DND-41 (cell line): ENCODE data around the gene ACTRT1.

ENCODE experiments used
- ATAC-seq: fragments of 200-7000 bp; cut with Tn5 transposase; 3 replicates; pipeline ENCODE4 v1.9.1; 2021; ENCODE audit warnings: low read depth; ENCODE audit not compliant: insufficient read depth
- DNase-seq: peaks from one replicate; pipeline ENCODE4 v3.0.0-alpha.2; 2020
- H2AFZ ChIP-seq: 2 replicates; pipeline ENCODE4 v1.6.0; 2012; ENCODE audit warnings: low read depth, low read length
- H3K27ac ChIP-seq: 2 replicates; pipeline ENCODE4 v1.5.1; 2012; ENCODE audit warnings: low read length, inconsistent platforms
- H3K27me3 ChIP-seq: fragments of 200-600 bp; sonication (generic); 2 replicates; pipeline ENCODE4 v1.6.0; 2012; ENCODE audit warnings: low read length, mild to moderate bottlenecking, inconsistent platforms; ENCODE audit not compliant: insufficient read depth, poor library complexity
- H3K36me3 ChIP-seq: 2 replicates; pipeline ENCODE4 v1.5.1; 2012; ENCODE audit warnings: low read length, inconsistent platforms; ENCODE audit not compliant: insufficient read depth
- H3K4me1 ChIP-seq: 2 replicates; pipeline ENCODE4 v1.5.1; 2012; ENCODE audit warnings: mild to moderate bottlenecking, low read length; ENCODE audit not compliant: insufficient read depth
- H3K4me2 ChIP-seq: 2 replicates; pipeline ENCODE4 v1.6.0; 2012; ENCODE audit warnings: mild to moderate bottlenecking, moderate library complexity, low read length, inconsistent platforms; ENCODE audit not compliant: insufficient read depth
- H3K4me3 ChIP-seq, 2 experiments: fragments of 200-600 bp in 1 of 2; shearing (Covaris generic) in 1 of 2; 2 replicates each; pipeline ENCODE4 v1.5.1; 2012 to 2016; ENCODE audit warnings: inconsistent platforms in 2 of 2, low read length in 2 of 2, mild to moderate bottlenecking in 2 of 2, low read depth in 1 of 2, moderate library complexity in 1 of 2
- H3K79me2 ChIP-seq: 2 replicates; pipeline ENCODE4 v1.6.0; 2012; ENCODE audit warnings: low read length, inconsistent platforms; ENCODE audit not compliant: insufficient read depth
- H3K9ac ChIP-seq: 2 replicates; pipeline ENCODE4 v1.6.0; 2012; ENCODE audit warnings: low read depth, mild to moderate bottlenecking, inconsistent platforms, low read length, moderate library complexity
- H3K9me3 ChIP-seq: 2 replicates; pipeline ENCODE4 v1.5.1; 2012; ENCODE audit warnings: low read length, moderate library complexity, mild to moderate bottlenecking, inconsistent platforms; ENCODE audit not compliant: insufficient read depth, severe bottlenecking
- H4K20me1 ChIP-seq: 2 replicates; pipeline ENCODE4 v1.6.0; 2012; ENCODE audit warnings: low read length; ENCODE audit not compliant: insufficient read depth
- CTCF ChIP-seq: IDR thresholded peaks from 2 replicates; pipeline ENCODE4 v1.5.1; 2012; ENCODE audit warnings: borderline replicate concordance, low read length, moderate library complexity, mild to moderate bottlenecking; ENCODE audit not compliant: poor library complexity, severe bottlenecking; ENCODE audit errors: extremely low read depth
- EZH2 ChIP-seq: IDR thresholded peaks from 3 replicates; pipeline ENCODE4 v1.6.1; 2012; ENCODE audit warnings: borderline replicate concordance, low read depth, mild to moderate bottlenecking, moderate library complexity, low read length, inconsistent platforms; ENCODE audit not compliant: severe bottlenecking

Gene ACTRT1

GRCh38 chrX:128052303-128052702 lies at the start of gene ACTRT1:
Gene ACTRT1 (minus strand): TSS chrX:128052403. CDS start chrX:128052206, 197 bp downstream.
- Histone ChIP-seq H3K4me1 (no peaks in the 10 kb centered on the region), H3K27ac (no peak within 1 kb of the TSS), H3K9me3 (no peaks in the 10 kb centered on the region), H3K79me2 (no peaks in the 10 kb centered on the region), H3K9ac (no peak within 1 kb of the TSS), H2AFZ (no peak within 1 kb of the TSS), H3K36me3 (no peaks in the 10 kb centered on the region), H3K4me3 (no peak within 1 kb of the TSS), H3K27me3 (no peaks in the 10 kb centered on the region), H3K4me2 (no peak within 1 kb of the TSS), H4K20me1 (no peaks in the 10 kb centered on the region)
- no peak for TF ChIP-seq CTCF
- no peak for TF ChIP-seq EZH2
- ATAC-seq (no peak), DNase-seq (no peak)

GRCh38 chrX:128078545-128078944 lies 26.3 kb upstream of the ACTRT1 start:
- TF ChIP-seq EZH2 = no peak
- no peak for TF ChIP-seq CTCF
- Histone ChIP-seq H3K27ac (no peak overlapping the region), H3K4me1 (no peaks in the 10 kb centered on the region), H3K27me3 (no peaks in the 10 kb centered on the region), H3K79me2 (no peaks in the 10 kb centered on the region), H3K9ac (no peak overlapping the region), H3K36me3 (no peaks in the 10 kb centered on the region), H2AFZ (no peak overlapping the region), H3K9me3 (no peaks in the 10 kb centered on the region), H3K4me3 (no peak overlapping the region), H4K20me1 (no peaks in the 10 kb centered on the region), H3K4me2 (no peak overlapping the region)
- ATAC-seq (no peak), DNase-seq (no peak)

- Histone ChIP-seq H3K27ac (no peak overlapping the region), H4K20me1 (no peaks in the 10 kb centered on the region), H3K79me2 (no peaks in the 10 kb centered on the region), H2AFZ (no peak overlapping the region), H3K9ac (no peak overlapping the region), H3K4me3 (no peak overlapping the region), H3K4me2 (no peak overlapping the region), H3K9me3 (no peaks in the 10 kb centered on the region), H3K27me3 (no peaks in the 10 kb centered on the region), H3K4me1 (no peaks in the 10 kb centered on the region), H3K36me3 (no peaks in the 10 kb centered on the region)
- TF ChIP-seq CTCF (no peak), EZH2 (no peak)
- ATAC-seq (no peak), DNase-seq (no peak)
These were observed 5.2 kb upstream of the ACTRT1 start for GRCh38 chrX:128057421-128057820.

GRCh38 chrX:128051526-128051925 lies 677 bp downstream of the ACTRT1 start:
- no peak overlapping the region for H3K4me2 ChIP-seq
- DNase-seq (no peak), ATAC-seq (no peak)
- no peaks in the 10 kb centered on the region for H3K9me3 ChIP-seq
- no peak overlapping the region for H3K4me3 ChIP-seq
- H3K9ac ChIP-seq = no peak overlapping the region
- TF ChIP-seq EZH2 (no peak), CTCF (no peak)
- no peak overlapping the region for H2AFZ ChIP-seq
- H3K79me2 ChIP-seq = no peaks in the 10 kb centered on the region
- H3K4me1 ChIP-seq = no peaks in the 10 kb centered on the region
- H3K36me3 ChIP-seq = no peaks in the 10 kb centered on the region
- no peaks in the 10 kb centered on the region for H4K20me1 ChIP-seq
- H3K27ac ChIP-seq = no peak overlapping the region
- no peaks in the 10 kb centered on the region for H3K27me3 ChIP-seq
